ENCODE results near the gene RFWD3. TPM values are rescaled to one million over a fixed set of nuclear protein-coding genes. Genes with fewer than 3 reads are reported as not detected.

Gene RFWD3
- 10 to 100 TPM in 2 of 3 donors, 1 to 10 TPM in 1; 8.3 to 21.7 (median 14.5) TPM for polyA plus RNA-seq

DNA sequence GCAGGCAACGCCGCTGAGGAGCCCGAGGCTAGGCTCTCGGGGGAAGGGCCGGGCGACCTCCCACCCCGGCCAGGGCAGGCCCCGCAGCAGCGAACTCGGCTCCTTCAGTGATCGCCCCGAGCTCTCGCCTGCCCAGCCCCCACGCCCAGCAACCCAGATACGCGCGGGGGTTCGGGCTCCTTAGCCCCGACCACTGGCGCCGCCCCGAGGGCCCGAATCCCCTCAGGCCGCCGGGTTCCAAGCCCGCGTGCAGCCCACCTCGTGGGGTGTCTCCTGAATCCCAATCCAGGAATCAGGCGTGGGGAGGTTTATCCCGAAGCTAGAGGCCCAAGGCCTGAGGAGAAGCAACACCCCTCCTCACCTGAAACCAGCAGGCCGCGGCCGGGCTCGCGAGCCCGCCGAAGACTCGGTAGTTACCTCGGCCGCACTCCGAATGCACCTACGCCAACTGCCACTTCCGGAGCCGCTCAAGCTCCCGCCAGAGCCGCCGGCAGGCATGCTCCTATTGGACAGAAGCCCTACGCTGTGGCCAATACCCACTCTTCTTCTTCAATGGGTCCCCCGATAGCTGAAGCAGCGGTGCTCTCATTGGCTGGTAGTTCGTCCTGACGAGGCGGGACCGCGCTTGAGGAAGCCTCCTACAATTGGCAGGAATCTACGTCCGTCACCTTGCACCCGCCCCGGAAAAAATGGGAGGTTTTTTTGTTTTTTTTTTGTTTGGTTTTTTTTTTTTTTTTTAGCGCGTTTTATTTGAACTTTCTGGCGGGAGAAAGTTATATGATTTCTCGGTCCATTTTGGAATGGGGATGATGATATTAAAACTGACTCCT lies at the start of gene RFWD3:
Gene RFWD3 (minus strand): TSS at position 453 of the 830 bp plus-strand sequence. CDS start 5,428 bp downstream, outside the sequence.
- Mint-ChIP-seq H3K27me3 (ENCODE audit: low read depth in 3 of 3) (peaks cover 5 to 11% (median 9%) of the 10 kb centered on the region in 3 donors), H3K27ac (peak within 1 kb of the TSS; percentile 87 to 97 (median 92)), H3K4me1 (peaks cover 33 to 49% of the 10 kb centered on the region in 2 donors), H3K4me3 (peak within 1 kb of the TSS; percentile 91 to 99 (median 92)), H3K9me3 (no peaks in the 10 kb centered on the region), H3K36me3 (peaks cover 6 to 19% (median 7%) of the 10 kb centered on the region in 3 donors)
- peak; percentile 97 to 98 (median 97) for DNase-seq

GRCh38 chr16:74716355-74716754 lies 49.7 kb upstream of the RFWD3 start:
- Mint-ChIP-seq H3K36me3 (no peaks in the 10 kb centered on the region), H3K4me3 (no peak overlapping the region), H3K27me3 (ENCODE audit: low read depth in 3 of 3) (peaks cover 4 to 6% (median 6%) of the 10 kb centered on the region in 3 donors), H3K4me1 (no peaks in the 10 kb centered on the region), H3K27ac (no peak overlapping the region), H3K9me3 (no peaks in the 10 kb centered on the region)
- no peak for DNase-seq

DNA sequence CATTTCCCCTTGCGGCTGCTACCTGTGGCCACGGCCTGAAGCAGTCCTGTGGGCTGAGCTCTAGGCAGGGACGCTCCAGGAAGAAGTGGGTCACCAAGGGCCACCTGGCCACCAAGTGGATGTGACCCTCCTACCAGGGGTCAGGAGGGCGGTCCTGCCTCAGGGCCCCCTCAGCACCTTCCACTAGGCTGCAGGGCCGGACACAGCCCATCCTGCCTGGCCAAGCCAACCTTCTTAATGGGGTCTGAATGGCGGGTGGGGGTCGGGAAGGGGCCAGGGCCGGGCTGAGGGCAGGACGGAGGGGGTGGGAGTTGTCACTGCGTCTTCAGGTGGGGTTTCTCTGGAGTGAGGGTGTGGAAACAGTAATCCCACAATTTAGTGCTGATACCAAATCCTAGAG lies 47.2 kb upstream of the RFWD3 start:
- Mint-ChIP-seq H3K27ac (no peak overlapping the region), H3K27me3 (ENCODE audit: low read depth in 3 of 3) (peaks cover 0 to 3% (median 2%) of the 10 kb centered on the region in 3 donors), H3K4me3 (no peak overlapping the region), H3K9me3 (no peaks in the 10 kb centered on the region), H3K36me3 (no peaks in the 10 kb centered on the region), H3K4me1 (peaks cover 0 to 6% of the 10 kb centered on the region in 2 donors)
- DNase-seq, result no peak

GRCh38 chr16:74713325-74713724 lies 46.6 kb upstream of the RFWD3 start:
- H3K9me3 Mint-ChIP-seq, result no peaks in the 10 kb centered on the region
- DNase-seq, result no peak
- H3K27ac Mint-ChIP-seq, result no peak overlapping the region
- H3K27me3 Mint-ChIP-seq (ENCODE audit: low read depth in 3 of 3), result peaks cover 0 to 3% (median 0%) of the 10 kb centered on the region in 3 donors
- no peak overlapping the region for H3K4me3 Mint-ChIP-seq
- peaks cover 0 to 6% of the 10 kb centered on the region in 2 donors for H3K4me1 Mint-ChIP-seq
- no peaks in the 10 kb centered on the region for H3K36me3 Mint-ChIP-seq

DNA sequence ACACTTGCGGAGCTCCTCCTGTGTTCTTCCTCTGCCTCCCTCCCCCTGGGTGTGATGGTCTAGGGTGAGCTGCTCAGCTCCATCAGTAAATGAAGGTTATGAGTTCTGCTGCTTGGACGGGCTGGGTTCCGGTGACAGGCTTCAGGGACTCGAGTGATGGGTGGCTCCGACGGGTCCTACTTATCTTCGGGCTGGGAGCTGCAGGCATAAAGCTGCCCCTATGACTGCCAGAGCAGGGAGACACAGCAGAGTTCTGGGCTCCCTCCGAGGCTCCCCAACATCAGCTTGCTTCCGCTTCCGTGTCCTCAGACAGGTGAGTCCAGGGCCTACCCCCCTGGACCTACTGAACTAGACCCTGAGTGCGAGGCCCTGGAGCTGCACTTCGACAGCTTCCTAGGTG lies 45.3 kb upstream of the RFWD3 start:
- no peaks in the 10 kb centered on the region for H3K9me3 Mint-ChIP-seq
- H3K27ac Mint-ChIP-seq, result no peak overlapping the region
- peaks cover 0 to 6% of the 10 kb centered on the region in 2 donors for H3K4me1 Mint-ChIP-seq
- no peak overlapping the region for H3K4me3 Mint-ChIP-seq
- DNase-seq, result no peak
- peaks cover 0 to 3% (median 1%) of the 10 kb centered on the region in 3 donors for H3K27me3 Mint-ChIP-seq (ENCODE audit: low read depth in 3 of 3)
- H3K36me3 Mint-ChIP-seq, result no peaks in the 10 kb centered on the region

- DNase-seq, result no peak
- H3K4me3 Mint-ChIP-seq, result no peak overlapping the region
- H3K27ac Mint-ChIP-seq, result no peak overlapping the region
- H3K36me3 Mint-ChIP-seq, result no peaks in the 10 kb centered on the region
- no peaks in the 10 kb centered on the region for H3K9me3 Mint-ChIP-seq
- peaks cover 0 to 6% of the 10 kb centered on the region in 2 donors for H3K4me1 Mint-ChIP-seq
- peaks cover 0 to 3% (median 1%) of the 10 kb centered on the region in 3 donors for H3K27me3 Mint-ChIP-seq (ENCODE audit: low read depth in 3 of 3)
These were observed 43.7 kb upstream of the RFWD3 start for GRCh38 chr16:74710401-74710800.

DNA sequence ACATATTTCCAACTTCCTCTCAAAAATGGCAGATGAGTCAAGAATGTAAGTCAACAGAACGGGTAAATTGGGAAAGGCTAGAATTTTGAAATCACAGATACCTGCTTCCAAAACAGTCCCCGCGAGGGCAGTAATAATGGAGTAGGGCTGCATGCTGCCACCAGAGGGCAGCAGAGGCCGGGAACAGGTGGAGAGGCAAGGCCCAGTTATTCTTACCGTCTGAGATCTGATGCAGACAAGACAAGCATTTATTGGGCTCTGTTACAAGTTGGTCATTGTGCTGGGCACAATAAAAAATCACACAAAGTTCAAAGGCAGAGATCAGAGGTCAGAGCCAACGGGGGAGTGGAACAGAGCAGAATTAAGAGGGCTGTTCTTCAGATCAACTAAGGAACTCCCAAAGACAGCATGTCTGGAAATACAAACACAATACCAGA lies 42.8 kb upstream of the RFWD3 start:
- Mint-ChIP-seq H3K27me3 (ENCODE audit: low read depth in 3 of 3) (peaks cover 0 to 1% (median 1%) of the 10 kb centered on the region in 3 donors), H3K4me3 (no peak overlapping the region), H3K4me1 (peaks cover 0 to 6% of the 10 kb centered on the region in 2 donors), H3K36me3 (no peaks in the 10 kb centered on the region), H3K27ac (peak overlapping the region in 4 of 6 donors; percentile 1 to 71 (median 54)), H3K9me3 (no peaks in the 10 kb centered on the region)
- DNase-seq, result peak; percentile 62 to 73 (median 71)

DNA sequence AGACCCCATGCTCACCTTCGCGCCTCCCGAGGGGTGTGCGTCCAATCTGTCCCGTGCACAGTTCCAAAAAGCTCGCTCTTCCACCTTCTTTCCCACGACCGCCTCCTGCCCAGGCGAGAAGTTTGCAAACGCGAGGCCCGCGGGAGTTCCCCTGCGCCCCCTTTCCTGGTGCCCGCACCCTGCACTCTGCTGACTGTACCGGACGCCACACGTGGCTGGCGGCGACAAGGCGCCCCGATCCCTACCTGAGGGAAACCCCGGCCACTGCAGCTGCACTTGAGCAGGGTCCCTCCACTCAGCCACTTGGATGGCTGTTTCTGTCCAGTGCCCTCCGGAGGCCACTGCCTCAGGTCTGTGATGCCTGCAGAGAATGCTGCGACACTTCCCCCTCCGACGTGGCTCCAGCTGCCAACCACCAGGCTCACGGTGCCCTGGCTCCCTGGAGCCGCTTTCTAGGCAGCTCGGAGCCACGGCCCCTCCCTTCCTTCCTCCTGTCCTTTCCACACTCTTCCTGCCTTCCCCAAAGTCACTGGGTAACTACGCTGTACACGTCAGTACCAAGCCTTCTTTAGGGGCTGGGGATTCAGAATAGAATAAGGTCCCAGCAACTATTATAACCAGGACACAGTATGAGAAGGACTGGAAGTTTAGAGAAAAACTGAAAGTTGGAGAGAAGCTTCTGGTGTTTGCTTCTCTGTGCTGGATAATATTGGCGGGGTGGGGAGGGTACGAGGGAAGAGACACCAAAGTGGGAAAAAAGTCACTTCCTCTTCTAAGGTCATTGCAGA lies 34.0 kb upstream of the RFWD3 start, which contains the start of gene MLKL:
Gene MLKL (minus strand): TSS at position 425 of the 788 bp plus-strand sequence. CDS start 5,105 bp downstream, outside the sequence.
- peaks cover 4 to 12% (median 5%) of the 10 kb centered on the region in 3 donors for H3K36me3 Mint-ChIP-seq
- peaks cover 4 to 7% (median 4%) of the 10 kb centered on the region in 3 donors for H3K27me3 Mint-ChIP-seq (ENCODE audit: low read depth in 3 of 3)
- peak within 1 kb of the TSS; percentile 95 to 99 (median 98) for H3K27ac Mint-ChIP-seq
- no peaks in the 10 kb centered on the region for H3K9me3 Mint-ChIP-seq
- peak; percentile 64 to 66 (median 65) for DNase-seq
- H3K4me3 Mint-ChIP-seq, result peak within 1 kb of the TSS; percentile 98 to 99 (median 99)
- H3K4me1 Mint-ChIP-seq, result peaks cover 54 to 60% of the 10 kb centered on the region in 2 donors

GRCh38 chr16:74700116-74700437 lies 33.4 kb upstream of the RFWD3 start:
- peak overlapping the region; percentile 95 to 99 (median 98) for H3K27ac Mint-ChIP-seq
- DNase-seq, result no peak
- peak overlapping the region; percentile 98 to 99 (median 99) for H3K4me3 Mint-ChIP-seq
- H3K36me3 Mint-ChIP-seq, result peaks cover 10 to 17% (median 10%) of the 10 kb centered on the region in 3 donors
- no peaks in the 10 kb centered on the region for H3K9me3 Mint-ChIP-seq
- peaks cover 56 to 64% of the 10 kb centered on the region in 2 donors for H3K4me1 Mint-ChIP-seq
- peaks cover 4 to 7% (median 4%) of the 10 kb centered on the region in 3 donors for H3K27me3 Mint-ChIP-seq (ENCODE audit: low read depth in 3 of 3)

DNA sequence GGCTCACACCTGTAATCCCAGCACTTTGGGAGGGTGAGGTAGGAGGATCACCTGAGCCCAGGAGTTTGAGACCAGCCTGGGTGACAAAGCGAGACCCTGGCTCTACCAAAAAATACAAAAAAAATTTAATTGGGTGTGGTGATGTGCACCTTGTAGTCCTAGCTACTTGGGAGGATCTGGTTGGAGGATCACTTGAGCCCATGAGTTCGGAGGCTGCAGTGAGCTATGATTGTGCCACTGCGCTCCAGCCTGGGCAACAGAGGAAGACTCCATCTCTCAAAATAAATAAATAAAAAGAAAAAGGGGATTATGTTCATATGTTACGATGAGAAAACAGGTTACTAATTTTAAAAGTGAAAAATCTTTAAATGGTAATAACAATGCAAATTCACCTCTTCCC lies 33.0 kb upstream of the RFWD3 start:
- Mint-ChIP-seq H3K4me1 (peaks cover 56 to 64% of the 10 kb centered on the region in 2 donors), H3K4me3 (peak overlapping the region; percentile 69 to 99 (median 98)), H3K9me3 (no peaks in the 10 kb centered on the region), H3K27me3 (ENCODE audit: low read depth in 3 of 3) (peaks cover 4 to 7% (median 4%) of the 10 kb centered on the region in 3 donors), H3K36me3 (peaks cover 10 to 17% (median 10%) of the 10 kb centered on the region in 3 donors), H3K27ac (peak overlapping the region; percentile 77 to 96 (median 80))
- no peak for DNase-seq

DNA sequence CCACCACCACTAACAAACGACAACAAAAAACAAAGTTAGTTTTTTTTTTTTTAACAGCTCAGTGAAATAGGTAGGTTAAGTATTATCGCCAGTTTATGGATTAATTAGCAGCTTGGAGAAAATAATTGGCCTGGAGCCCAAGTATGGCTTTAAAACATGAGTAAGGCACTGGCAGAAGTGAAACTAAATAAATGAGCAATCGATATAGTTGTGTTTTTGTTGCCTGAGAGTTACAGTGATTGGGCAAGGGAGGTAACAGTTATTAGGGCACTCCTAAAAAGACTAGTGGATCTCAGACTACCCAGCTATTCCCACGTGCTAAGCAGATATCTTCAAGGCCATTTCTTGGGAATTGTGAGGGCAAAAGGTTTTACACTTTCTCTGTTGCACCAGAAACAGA lies 31.5 kb upstream of the RFWD3 start:
- Mint-ChIP-seq H3K36me3 (peaks cover 16 to 21% (median 18%) of the 10 kb centered on the region in 3 donors), H3K4me3 (peak overlapping the region; percentile 14 to 99 (median 98)), H3K9me3 (no peaks in the 10 kb centered on the region), H3K27me3 (ENCODE audit: low read depth in 3 of 3) (peaks cover 1 to 7% (median 4%) of the 10 kb centered on the region in 3 donors), H3K4me1 (peaks cover 56 to 64% of the 10 kb centered on the region in 2 donors), H3K27ac (peak overlapping the region; percentile 72 to 96 (median 79))
- DNase-seq, result no peak

- Mint-ChIP-seq H3K4me1 (peaks cover 43 to 50% of the 10 kb centered on the region in 2 donors), H3K27me3 (ENCODE audit: low read depth in 3 of 3) (peaks cover under 1 to 3% (median under 1%) of the 10 kb centered on the region in 3 donors), H3K27ac (peak overlapping the region; percentile 58 to 93 (median 85)), H3K9me3 (no peaks in the 10 kb centered on the region), H3K4me3 (peak overlapping the region; percentile 81 to 94 (median 89)), H3K36me3 (peaks cover 29 to 38% (median 34%) of the 10 kb centered on the region in 3 donors)
- DNase-seq, result peak; percentile 69 to 77 (median 74)
These were observed 29.1 kb upstream of the RFWD3 start for GRCh38 chr16:74695450-74696422.

All from immature natural killer cell (primary cell).